Astrocyte of the spinal cord (primary cell): Measurements from ENCODE around the gene PTPRN2.

ENCODE experiments used
- DNase-seq: peaks from one replicate; pipeline ENCODE4 v3.0.0; 2011; ENCODE audit warnings: low read depth, low spot score
- H3K4me3 ChIP-seq: 2 replicates; pipeline ENCODE4 v1.5.1; 2011; ENCODE audit warnings: low read depth, mild to moderate bottlenecking, low read length, moderate library complexity
- in situ Hi-C: cut with HindIII; loops from 2 replicates; pipeline ENCODE4 v1.10.0; 2017; ENCODE audit warnings: low sequenced_read_pairs
- TF ChIP-seq, protein P1 (sequence below): IDR thresholded peaks from 2 replicates; pipeline ENCODE4 v1.5.1; 2012; ENCODE audit warnings: low read depth, mild to moderate bottlenecking, low read length, inconsistent platforms

Gene PTPRN2

DNA sequence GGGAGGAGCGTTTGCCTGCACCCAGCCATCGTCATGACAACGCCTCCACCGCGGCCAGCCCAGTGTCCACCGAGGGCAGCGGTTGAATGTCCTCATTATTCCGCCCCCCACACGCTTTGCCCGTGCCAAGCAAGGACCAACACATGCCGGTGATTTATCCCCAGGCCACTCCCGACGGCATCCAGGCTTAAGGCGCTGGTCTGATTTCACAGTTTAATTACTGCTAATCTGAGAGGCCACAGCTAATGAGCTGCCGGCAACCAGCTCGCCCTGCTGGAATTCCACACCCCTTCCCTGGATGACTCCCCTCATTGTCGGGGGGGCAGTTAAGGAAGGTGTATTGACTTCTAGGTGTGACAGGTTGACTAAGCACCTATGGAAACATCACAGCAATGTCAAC, 818.5 kb downstream of the PTPRN2 start:
- DNase-seq: no peak
- in situ Hi-C loops: no loop called here
- TF ChIP-seq, protein P1, sequence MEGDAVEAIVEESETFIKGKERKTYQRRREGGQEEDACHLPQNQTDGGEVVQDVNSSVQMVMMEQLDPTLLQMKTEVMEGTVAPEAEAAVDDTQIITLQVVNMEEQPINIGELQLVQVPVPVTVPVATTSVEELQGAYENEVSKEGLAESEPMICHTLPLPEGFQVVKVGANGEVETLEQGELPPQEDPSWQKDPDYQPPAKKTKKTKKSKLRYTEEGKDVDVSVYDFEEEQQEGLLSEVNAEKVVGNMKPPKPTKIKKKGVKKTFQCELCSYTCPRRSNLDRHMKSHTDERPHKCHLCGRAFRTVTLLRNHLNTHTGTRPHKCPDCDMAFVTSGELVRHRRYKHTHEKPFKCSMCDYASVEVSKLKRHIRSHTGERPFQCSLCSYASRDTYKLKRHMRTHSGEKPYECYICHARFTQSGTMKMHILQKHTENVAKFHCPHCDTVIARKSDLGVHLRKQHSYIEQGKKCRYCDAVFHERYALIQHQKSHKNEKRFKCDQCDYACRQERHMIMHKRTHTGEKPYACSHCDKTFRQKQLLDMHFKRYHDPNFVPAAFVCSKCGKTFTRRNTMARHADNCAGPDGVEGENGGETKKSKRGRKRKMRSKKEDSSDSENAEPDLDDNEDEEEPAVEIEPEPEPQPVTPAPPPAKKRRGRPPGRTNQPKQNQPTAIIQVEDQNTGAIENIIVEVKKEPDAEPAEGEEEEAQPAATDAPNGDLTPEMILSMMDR: no peak
- H3K4me3 ChIP-seq: no peak overlapping the region

DNA sequence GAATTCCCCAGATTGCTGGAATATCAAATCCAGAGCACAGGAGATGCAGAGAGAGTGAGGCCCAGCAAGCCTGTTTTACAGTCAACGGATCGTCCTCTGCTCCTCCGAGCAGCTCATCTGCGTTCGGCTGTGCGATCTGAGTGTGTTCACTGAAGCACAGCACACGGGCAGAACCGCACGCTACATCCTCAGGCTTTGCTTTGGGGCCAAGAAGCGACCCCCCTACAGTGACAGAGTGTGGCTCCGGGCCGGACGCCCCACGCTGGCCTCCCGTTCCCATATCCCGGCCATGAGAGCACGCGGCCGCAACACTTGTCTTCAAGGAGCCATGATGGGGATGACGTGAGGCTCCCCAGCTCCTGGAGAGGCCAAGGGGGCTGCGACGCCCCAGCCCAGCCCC, 819.4 kb downstream of the PTPRN2 start:
- TF ChIP-seq, protein P1: no peak
- in situ Hi-C loops: no loop called here
- no peak for DNase-seq
- no peak overlapping the region for H3K4me3 ChIP-seq

DNA sequence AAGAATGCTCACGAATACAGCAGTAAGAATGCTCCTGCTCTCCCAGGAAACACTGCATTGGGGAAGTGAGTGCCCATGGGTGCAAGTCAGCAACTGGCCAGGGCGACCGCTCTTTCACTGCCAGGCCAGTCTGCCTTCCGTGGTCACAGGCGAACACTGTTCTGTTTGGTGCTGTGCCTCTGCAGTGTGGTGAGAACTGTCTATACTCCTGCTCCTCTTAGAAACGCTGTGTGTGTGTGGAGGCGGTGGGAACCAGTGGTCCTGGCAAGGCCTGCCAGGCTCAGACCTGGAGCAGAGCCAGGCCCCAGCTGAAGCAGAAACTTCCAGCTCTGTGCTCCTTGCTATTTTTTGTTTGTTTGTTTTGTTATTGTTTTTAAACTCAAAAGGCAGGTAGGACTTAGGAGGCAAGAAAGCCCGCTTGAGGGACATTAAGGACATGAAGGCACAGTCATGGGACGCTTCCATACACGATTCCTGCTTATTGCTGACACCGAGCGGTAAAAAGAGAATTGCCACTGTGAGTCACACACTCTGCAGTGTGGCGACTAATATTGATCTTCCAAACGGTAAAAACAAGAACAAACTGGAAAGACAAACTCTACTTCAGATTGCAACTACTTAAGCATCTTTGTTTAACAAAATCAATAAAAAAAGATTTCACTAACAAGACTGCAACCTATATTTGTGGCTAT, 820.0 kb downstream of the PTPRN2 start:
- no peak overlapping the region for H3K4me3 ChIP-seq
- TF ChIP-seq, protein P1: no peak
- DNase-seq: no peak
- in situ Hi-C loops: no loop called here

- in situ Hi-C loops: no loop called here
- TF ChIP-seq, protein P1: no peak
Observed at GRCh38 chr7:157766098-157766497, 821.5 kb downstream of the PTPRN2 start.

DNA sequence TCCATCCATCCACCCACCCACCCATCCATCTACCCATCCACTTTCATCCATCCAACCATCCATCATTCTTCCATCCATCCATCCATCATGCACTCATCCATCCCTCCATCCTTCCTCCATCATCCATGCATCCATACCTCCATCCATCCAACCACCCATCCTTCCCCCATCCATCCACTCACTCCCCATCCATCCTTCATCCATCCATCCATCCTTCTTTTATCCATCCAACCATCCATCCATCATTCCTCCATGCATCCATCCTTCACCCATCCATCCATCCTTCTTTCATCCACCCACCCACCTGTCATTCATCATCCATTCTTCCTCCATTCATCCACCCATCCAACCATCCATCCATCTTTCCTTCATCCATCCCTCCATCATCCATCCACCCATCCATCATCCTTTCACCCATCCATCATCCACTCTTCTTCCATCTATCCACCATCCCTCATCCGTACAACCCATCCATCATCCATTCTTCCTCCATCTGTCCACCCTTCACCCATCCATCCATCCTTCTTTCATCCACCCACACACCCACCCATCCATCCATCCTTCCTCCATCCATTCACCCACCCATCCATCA, 822.6 kb downstream of the PTPRN2 start:
- DNase-seq: no peak
- TF ChIP-seq, protein P1: no peak
- no peak overlapping the region for H3K4me3 ChIP-seq
- in situ Hi-C loops: no loop called here

More at GRCh38 chr7:157766098-157766497, 821.5 kb downstream of the PTPRN2 start:
- DNase-seq: no peak
- H3K4me3 ChIP-seq: no peak overlapping the region

GRCh38 chr7:157764193-157764592, 823.4 kb downstream of the PTPRN2 start:
- in situ Hi-C loops: no loop called here
- TF ChIP-seq, protein P1: no peak
- H3K4me3 ChIP-seq: no peak overlapping the region
- no peak for DNase-seq
